T-helper 1 cell (primary cell): ENCODE data around the gene ANKRD44.
"Not testable (repeated sequence)": the region's sequence is repeated elsewhere in the genome, so short reads cannot be mapped to it uniquely, and the experiment has no call there.

Source experiments
- DNase-seq, 5 donors: peaks; one replicate each; pipeline ENCODE4 v3.0.0-alpha.2; 2012 to 2020

Gene ANKRD44

GRCh38 chr2:197010200-197011020 lies 300.2 kb downstream of the ANKRD44 start:
- no peak for DNase-seq

- not testable (repeated sequence) for DNase-seq
Observed at GRCh38 chr2:197008741-197009341, 301.7 kb downstream of the ANKRD44 start.

GRCh38 chr2:197007716-197008628 lies 302.6 kb downstream of the ANKRD44 start:
- DNase-seq: no peak

GRCh38 chr2:197001921-197002320 lies 308.7 kb downstream of the ANKRD44 start:
- no peak for DNase-seq

GRCh38 chr2:196995757-196996314 lies 314.7 kb downstream of the ANKRD44 start:
- DNase-seq: no peak

GRCh38 chr2:196994764-196995163 lies 315.8 kb downstream of the ANKRD44 start:
- no peak for DNase-seq

GRCh38 chr2:196993617-196994016 lies 317.0 kb downstream of the ANKRD44 start:
- no peak for DNase-seq

GRCh38 chr2:196992466-196992865 lies 318.1 kb downstream of the ANKRD44 start:
- DNase-seq: no peak

- DNase-seq: no peak
Observed at GRCh38 chr2:196990788-196991461, 319.7 kb downstream of the ANKRD44 start.

GRCh38 chr2:196990092-196990491 lies 320.5 kb downstream of the ANKRD44 start:
- DNase-seq: no peak

GRCh38 chr2:196989496-196989895 lies 321.1 kb downstream of the ANKRD44 start:
- DNase-seq: peak in 1 of 5 donors; percentile 57

- peak in 1 of 5 donors; percentile 21 for DNase-seq
Observed at GRCh38 chr2:196988639-196989038, 321.9 kb downstream of the ANKRD44 start.

GRCh38 chr2:196987649-196988364 lies 322.8 kb downstream of the ANKRD44 start:
- peak in 1 of 5 donors; percentile 90 for DNase-seq

- DNase-seq: no peak
Observed at GRCh38 chr2:196987298-196987648, 323.3 kb downstream of the ANKRD44 start.

GRCh38 chr2:196985511-196986183 lies 324.9 kb downstream of the ANKRD44 start:
- no peak for DNase-seq

GRCh38 chr2:196984903-196985302 lies 325.7 kb downstream of the ANKRD44 start:
- no peak for DNase-seq

GRCh38 chr2:196983934-196984333 lies 326.6 kb downstream of the ANKRD44 start:
- no peak for DNase-seq

GRCh38 chr2:196980473-196980872 lies 330.1 kb downstream of the ANKRD44 start:
- no peak for DNase-seq

GRCh38 chr2:196980001-196980400 lies 330.6 kb downstream of the ANKRD44 start:
- no peak for DNase-seq

GRCh38 chr2:196977507-196977906 lies 333.1 kb downstream of the ANKRD44 start:
- no peak for DNase-seq

- DNase-seq: no peak
Observed at GRCh38 chr2:196974970-196975369, 335.6 kb downstream of the ANKRD44 start.
